HepG2 (cell line): ENCODE results near the gene CD163L1. TPM values are rescaled to one million over a fixed set of nuclear protein-coding genes. Genes with fewer than 3 reads are reported as not detected.

Experiments
- AKNA ChIP-seq: sonication (generic); formaldehyde crosslinking; IDR thresholded peaks from 2 replicates; pipeline ENCODE4 v1.4.0; 2020; ENCODE audit warnings: missing genetic modification reagents, borderline replicate concordance
- DNMT1 ChIP-seq: sonication (generic); formaldehyde crosslinking; IDR thresholded peaks from 2 replicates; pipeline ENCODE4 v1.5.1; 2020; ENCODE audit warnings: mild to moderate bottlenecking, missing genetic modification reagents
- DR1 ChIP-seq: sonication (generic); formaldehyde crosslinking; IDR thresholded peaks from 2 replicates; pipeline ENCODE4 v1.8.0; 2021; ENCODE audit warnings: mild to moderate bottlenecking, missing genetic modification reagents, inconsistent platforms
- GATAD1 ChIP-seq: IDR thresholded peaks from 2 replicates; pipeline ENCODE4 v1.6.1; 2016; ENCODE audit warnings: missing genetic modification reagents, missing compliant biosample characterization
- MTERF4 ChIP-seq: sonication (generic); formaldehyde crosslinking; IDR thresholded peaks from 2 replicates; pipeline ENCODE4 v1.8.0; 2023; ENCODE audit warnings: mild to moderate bottlenecking, missing genetic modification reagents
- MXI1 ChIP-seq: IDR thresholded peaks from 3 replicates; pipeline ENCODE4 v1.6.1; 2012; ENCODE audit warnings: low read depth, low read length, inconsistent platforms, borderline replicate concordance
- NCOA5 ChIP-seq: sonication (generic); formaldehyde crosslinking; IDR thresholded peaks from 2 replicates; pipeline ENCODE4 v1.4.0; 2020; ENCODE audit warnings: missing genetic modification reagents
- SIN3A ChIP-seq: IDR thresholded peaks from 2 replicates; pipeline ENCODE4 v1.6.1; 2011; ENCODE audit warnings: low read depth, mild to moderate bottlenecking, control low read depth, low read length, borderline replicate concordance
- TCF12 ChIP-seq, 2 experiments: fragments of 450-650 bp in 1 of 2; sonication (generic) in 1 of 2; formaldehyde crosslinking in 1 of 2; IDR thresholded peaks; 2 replicates each; pipeline versions ENCODE4 v1.6.1 to v1.8.0; 2017 to 2022; ENCODE audit warnings: antibody characterized with exemption in 1 of 2, mild to moderate bottlenecking in 1 of 2, missing genetic modification reagents in 1 of 2, moderate library complexity in 1 of 2
- ZNF143 ChIP-seq: sonication (generic); formaldehyde crosslinking; IDR thresholded peaks from 2 replicates; pipeline ENCODE4 v1.4.0; 2020; ENCODE audit warnings: missing genetic modification reagents
- ZNF3 ChIP-seq: IDR thresholded peaks from 2 replicates; pipeline ENCODE4 v1.7.0; 2017; ENCODE audit warnings: inconsistent platforms
- ZNF30 ChIP-seq: sonication (generic); formaldehyde crosslinking; IDR thresholded peaks from 2 replicates; pipeline ENCODE4 v1.5.0; 2020; ENCODE audit warnings: mild to moderate bottlenecking, missing genetic modification reagents
- ZNF749 ChIP-seq: sonication (generic); formaldehyde crosslinking; IDR thresholded peaks from 2 replicates; pipeline ENCODE4 v1.8.0; 2022; ENCODE audit warnings: mild to moderate bottlenecking, missing genetic modification reagents, moderate library complexity, borderline replicate concordance
- polyA plus RNA-seq, 8 experiments: library from polyadenylated mRNA; depleted of rRNA in 3 of 8; stranded (reverse) in 7 of 8; unstranded in 1 of 8; fragments of >200 nt; fragmentation: Illumina TruSeq in 4 of 8; extraction: Trizol in 4 of 8; gene quantifications; 2 replicates each; pipeline versions ENCODE4 v1.2.1 to v1.2.3, GENCODE V29; 2011 to 2016; ENCODE audit warnings: low read depth in 4 of 8, missing spikeins in 1 of 8, mixed read lengths in 1 of 8; ENCODE audit not compliant: insufficient read depth in 1 of 8
- total RNA-seq, 5 experiments: library from RNA; depleted of rRNA; stranded (reverse); fragments of >200 nt; fragmentation: Illumina TruSeq; extraction: Trizol; gene quantifications; 2 replicates each; pipeline ENCODE4 v1.2.3, GENCODE V29; 2016; ENCODE audit warnings: low read depth in 1 of 5
- TF ChIP-seq, protein P1 (sequence below): sonication (generic); formaldehyde crosslinking; IDR thresholded peaks from 2 replicates; pipeline ENCODE4 v1.4.0; 2020; ENCODE audit warnings: mild to moderate bottlenecking, missing genetic modification reagents
- TF ChIP-seq, protein P2 (sequence below): sonication (generic); formaldehyde crosslinking; IDR thresholded peaks from 2 replicates; pipeline ENCODE4 v1.5.1; 2020; ENCODE audit warnings: mild to moderate bottlenecking, missing genetic modification reagents, moderate library complexity

Gene CD163L1
- total and polyA plus RNA-seq, 2 of the 13 experiments (the other 11 are each of a cell fraction or from before 2014, with no cell fraction given) = 3.4 to 6.8 TPM

DNA sequence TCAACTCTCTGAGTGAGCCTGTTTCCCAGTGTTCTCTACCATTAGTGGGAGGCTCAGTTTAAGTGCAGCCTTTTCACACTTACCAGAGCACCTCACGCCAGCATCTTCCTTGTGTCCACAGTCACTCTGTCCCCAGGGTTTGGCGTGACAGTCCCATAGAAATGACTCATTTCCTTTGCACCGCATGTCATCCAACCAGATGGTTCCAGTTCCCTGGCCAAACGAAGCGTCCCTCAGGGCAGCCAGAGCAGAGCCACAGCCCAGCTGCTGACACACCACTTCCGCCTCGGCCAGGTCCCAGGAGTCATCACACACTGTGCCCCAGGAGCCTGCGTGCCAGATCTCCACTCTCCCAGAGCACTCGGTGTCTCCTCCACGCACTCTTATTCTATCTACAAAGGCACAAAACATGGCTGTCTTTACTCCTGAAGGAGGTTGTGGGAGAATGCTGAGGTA, 74.7 kb downstream of the CD163L1 start (continued):
- TF ChIP-seq AKNA (CRISPR knock-in tag) (no peak), ZNF143 (CRISPR knock-in tag) (no peak), ZNF3 (CRISPR knock-in tag) (no peak), TCF12 (IDR thresholded peaks at IDR 0.05) (no peak), TCF12 (CRISPR knock-in tag; IDR thresholded peaks at IDR 0.05) (no peak), DNMT1 (CRISPR knock-in tag) (no peak), DR1 (CRISPR knock-in tag) (no peak), NCOA5 (CRISPR knock-in tag) (no peak), MXI1 (no peak), ZNF749 (CRISPR knock-in tag) (no peak), MTERF4 (no peak), SIN3A (no peak), ZNF30 (CRISPR knock-in tag) (no peak), GATAD1 (CRISPR knock-in tag) (peak; percentile 91)
- TF ChIP-seq, protein P1, sequence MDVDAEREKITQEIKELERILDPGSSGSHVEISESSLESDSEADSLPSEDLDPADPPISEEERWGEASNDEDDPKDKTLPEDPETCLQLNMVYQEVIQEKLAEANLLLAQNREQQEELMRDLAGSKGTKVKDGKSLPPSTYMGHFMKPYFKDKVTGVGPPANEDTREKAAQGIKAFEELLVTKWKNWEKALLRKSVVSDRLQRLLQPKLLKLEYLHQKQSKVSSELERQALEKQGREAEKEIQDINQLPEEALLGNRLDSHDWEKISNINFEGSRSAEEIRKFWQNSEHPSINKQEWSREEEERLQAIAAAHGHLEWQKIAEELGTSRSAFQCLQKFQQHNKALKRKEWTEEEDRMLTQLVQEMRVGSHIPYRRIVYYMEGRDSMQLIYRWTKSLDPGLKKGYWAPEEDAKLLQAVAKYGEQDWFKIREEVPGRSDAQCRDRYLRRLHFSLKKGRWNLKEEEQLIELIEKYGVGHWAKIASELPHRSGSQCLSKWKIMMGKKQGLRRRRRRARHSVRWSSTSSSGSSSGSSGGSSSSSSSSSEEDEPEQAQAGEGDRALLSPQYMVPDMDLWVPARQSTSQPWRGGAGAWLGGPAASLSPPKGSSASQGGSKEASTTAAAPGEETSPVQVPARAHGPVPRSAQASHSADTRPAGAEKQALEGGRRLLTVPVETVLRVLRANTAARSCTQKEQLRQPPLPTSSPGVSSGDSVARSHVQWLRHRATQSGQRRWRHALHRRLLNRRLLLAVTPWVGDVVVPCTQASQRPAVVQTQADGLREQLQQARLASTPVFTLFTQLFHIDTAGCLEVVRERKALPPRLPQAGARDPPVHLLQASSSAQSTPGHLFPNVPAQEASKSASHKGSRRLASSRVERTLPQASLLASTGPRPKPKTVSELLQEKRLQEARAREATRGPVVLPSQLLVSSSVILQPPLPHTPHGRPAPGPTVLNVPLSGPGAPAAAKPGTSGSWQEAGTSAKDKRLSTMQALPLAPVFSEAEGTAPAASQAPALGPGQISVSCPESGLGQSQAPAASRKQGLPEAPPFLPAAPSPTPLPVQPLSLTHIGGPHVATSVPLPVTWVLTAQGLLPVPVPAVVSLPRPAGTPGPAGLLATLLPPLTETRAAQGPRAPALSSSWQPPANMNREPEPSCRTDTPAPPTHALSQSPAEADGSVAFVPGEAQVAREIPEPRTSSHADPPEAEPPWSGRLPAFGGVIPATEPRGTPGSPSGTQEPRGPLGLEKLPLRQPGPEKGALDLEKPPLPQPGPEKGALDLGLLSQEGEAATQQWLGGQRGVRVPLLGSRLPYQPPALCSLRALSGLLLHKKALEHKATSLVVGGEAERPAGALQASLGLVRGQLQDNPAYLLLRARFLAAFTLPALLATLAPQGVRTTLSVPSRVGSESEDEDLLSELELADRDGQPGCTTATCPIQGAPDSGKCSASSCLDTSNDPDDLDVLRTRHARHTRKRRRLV (CRISPR knock-in tag) = no peak
- TF ChIP-seq, protein P2, sequence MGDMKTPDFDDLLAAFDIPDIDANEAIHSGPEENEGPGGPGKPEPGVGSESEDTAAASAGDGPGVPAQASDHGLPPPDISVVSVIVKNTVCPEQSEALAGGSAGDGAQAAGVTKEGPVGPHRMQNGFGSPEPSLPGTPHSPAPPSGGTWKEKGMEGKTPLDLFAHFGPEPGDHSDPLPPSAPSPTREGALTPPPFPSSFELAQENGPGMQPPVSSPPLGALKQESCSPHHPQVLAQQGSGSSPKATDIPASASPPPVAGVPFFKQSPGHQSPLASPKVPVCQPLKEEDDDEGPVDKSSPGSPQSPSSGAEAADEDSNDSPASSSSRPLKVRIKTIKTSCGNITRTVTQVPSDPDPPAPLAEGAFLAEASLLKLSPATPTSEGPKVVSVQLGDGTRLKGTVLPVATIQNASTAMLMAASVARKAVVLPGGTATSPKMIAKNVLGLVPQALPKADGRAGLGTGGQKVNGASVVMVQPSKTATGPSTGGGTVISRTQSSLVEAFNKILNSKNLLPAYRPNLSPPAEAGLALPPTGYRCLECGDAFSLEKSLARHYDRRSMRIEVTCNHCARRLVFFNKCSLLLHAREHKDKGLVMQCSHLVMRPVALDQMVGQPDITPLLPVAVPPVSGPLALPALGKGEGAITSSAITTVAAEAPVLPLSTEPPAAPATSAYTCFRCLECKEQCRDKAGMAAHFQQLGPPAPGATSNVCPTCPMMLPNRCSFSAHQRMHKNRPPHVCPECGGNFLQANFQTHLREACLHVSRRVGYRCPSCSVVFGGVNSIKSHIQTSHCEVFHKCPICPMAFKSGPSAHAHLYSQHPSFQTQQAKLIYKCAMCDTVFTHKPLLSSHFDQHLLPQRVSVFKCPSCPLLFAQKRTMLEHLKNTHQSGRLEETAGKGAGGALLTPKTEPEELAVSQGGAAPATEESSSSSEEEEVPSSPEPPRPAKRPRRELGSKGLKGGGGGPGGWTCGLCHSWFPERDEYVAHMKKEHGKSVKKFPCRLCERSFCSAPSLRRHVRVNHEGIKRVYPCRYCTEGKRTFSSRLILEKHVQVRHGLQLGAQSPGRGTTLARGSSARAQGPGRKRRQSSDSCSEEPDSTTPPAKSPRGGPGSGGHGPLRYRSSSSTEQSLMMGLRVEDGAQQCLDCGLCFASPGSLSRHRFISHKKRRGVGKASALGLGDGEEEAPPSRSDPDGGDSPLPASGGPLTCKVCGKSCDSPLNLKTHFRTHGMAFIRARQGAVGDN (CRISPR knock-in tag) = peak; percentile 76
